Measurements from ENCODE around the gene RECQL5.

Gene RECQL5

DNA sequence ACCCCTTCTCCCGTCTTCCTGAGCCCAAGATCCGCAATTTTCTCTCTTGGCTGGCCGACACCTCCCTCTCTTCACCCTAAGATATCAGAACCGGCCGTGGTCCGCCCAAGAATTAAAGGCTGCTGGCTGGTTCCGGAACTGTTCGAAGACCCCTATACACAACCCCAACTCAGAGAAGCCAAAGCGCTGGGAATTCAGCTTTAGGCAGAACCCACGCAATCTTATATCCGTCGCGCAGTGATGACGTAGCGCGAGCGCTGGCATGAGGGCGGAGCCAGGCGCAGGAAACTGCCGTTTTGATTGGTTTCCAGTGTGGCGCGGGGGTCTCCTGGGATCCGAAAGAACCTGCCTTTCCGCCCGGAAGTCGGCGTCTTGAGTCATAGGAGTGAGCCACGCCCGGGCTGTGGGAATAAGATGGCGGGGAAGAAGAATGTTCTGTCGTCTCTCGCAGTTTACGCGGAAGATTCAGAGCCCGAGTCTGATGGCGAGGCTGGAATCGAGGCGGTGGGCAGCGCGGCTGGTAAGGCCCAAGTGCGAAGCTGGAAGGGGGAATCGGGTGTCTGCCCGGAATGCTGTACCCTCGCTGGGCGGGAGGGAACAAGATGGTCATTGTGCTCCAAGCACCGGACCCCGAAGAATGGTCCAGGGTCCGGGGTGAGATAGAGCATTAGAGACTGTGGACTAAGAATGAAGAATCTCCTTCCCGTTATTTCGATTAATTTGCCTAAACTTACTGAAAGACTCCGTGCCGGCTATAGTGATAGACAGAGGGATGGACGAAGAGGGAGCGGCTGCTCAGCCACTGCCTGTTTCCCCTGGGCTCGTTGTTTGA, at the start of gene RECQL5, which contains the start of gene SAP30BP:
Gene RECQL5, minus strand, starts transcription at position 196 of the 832 bp plus-strand sequence. CDS start 597 bp downstream, outside the sequence.
Gene SAP30BP, plus strand, starts transcription at position 380 of the 832 bp plus-strand sequence. Its CDS starts 35 bp downstream, at position 415.
- peak; percentile 98 for DNase-seq (ENCODE audit: low read depth)

DNA sequence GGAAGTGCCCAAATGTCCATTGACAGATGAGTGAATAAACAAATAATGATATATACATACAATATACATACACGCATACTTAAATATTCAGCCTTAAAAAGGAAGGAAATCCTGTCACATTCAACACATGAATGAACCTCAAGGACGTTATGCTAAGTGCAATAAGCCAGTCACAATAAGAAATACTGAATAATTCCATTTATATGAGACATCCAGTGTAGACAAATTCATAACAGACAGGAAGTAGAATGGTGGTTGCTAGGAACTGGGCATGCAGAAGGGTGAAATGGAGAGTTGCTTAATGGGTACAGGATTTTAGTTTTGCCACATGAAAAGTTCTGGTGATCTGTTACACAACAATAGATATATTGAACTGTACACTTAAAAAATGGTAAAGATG, 45.5 kb upstream of the RECQL5 start:
- peak; percentile 27 for DNase-seq (ENCODE audit: low read depth)

DNA sequence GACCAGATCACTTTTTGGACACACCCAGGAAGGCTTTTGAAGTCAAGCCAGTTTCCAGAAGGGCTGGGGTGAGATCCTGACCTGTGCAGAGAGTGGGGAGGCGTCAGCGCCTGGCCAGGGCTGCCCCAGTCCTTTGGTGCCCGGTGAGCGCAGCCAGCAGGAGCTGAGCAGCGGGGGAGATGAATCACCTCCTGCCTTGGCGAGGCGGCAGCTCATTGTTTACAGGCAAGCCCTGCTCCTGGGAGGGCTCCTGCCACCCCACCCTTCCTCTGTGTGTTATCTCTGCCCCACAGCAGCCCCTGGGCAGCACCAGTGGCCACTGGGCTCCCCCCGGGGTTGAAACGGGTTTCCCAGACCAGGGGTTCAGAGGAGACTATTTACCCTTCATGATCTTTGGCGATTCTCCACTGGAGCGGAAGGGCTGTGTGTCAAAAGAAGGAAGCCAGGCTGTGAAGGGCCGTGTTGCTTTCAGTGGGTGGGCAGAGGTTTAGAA, 40.2 kb upstream of the RECQL5 start:
- peak; percentile 44 for DNase-seq (ENCODE audit: low read depth)

DNA sequence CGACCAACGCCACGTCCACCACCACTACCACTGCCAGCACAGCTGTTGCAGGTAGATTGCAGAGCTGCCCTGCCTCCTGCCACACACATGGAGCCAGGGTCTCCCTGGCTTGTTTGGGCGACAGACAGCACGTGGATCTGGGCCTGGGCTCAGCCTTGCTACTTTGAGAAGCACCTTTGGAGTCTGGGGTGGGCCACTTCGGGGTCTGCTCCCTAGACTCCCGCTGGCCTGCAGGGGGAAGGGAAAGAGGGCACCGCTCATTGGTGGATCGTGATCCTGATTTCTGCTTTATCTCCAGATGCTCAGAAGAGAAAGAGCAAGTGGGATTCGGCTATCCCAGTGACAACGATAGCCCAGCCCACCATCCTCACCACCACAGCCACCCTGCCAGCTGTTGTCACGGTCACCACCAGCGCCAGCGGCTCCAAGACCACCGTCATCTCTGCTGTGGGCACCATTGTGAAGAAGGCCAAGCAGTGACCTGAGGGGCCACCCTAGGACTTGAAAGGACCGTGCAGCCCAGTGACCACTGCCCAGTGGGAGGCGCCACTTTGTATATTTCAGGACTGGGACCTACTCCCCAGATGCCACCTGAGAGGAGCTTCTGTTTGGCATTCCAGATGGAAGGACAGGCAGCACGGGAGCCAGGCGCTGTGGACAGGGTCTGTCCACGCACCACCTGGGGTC, 39.2 kb upstream of the RECQL5 start:
- no peak for DNase-seq (ENCODE audit: low read depth)

DNA sequence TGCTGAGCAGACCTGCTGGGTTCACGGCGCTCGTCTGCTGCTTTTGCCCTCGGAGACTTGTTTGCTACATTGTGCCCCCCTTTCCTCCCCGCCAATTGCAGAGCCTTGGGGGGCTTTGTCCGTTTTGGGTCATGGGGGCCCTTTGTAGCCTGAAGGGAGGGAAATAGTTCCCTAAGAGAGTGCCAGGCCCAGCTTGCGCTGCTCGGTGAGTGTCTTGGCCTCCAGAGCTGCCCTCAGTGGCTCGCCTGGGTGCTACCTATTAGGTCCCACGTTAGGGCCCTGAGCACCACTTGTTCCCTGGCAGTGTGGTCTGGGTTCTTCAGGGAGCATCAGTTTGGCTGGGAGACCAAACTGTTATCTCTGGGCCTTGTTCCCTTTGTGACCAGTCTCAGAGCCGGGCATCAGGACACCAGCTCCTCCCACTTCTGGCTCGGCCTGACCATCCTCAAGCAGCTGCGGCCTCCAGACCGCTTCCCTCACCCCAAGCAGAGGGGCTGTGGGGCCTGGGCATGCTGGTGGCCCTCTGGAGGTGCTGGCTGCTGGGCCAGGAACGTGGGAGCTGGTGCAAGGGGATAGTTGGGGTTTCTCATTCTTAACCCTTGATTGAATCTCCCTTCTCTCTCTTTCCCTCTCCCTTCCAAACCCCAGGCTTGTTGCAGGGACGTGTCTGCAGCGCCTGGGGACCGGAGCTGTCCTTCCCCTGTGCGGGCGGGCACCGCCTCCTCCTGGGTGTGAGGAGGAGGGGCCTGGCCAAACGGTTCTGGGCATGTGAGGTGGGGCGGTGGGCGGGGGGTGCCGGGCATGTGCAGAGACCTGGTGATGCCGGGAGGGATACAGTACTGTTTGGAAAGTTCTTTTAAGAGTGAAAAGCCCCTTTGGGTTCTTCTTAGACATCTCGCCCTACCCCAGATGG, 38.3 kb upstream of the RECQL5 start:
- no peak for DNase-seq (ENCODE audit: low read depth)

DNA sequence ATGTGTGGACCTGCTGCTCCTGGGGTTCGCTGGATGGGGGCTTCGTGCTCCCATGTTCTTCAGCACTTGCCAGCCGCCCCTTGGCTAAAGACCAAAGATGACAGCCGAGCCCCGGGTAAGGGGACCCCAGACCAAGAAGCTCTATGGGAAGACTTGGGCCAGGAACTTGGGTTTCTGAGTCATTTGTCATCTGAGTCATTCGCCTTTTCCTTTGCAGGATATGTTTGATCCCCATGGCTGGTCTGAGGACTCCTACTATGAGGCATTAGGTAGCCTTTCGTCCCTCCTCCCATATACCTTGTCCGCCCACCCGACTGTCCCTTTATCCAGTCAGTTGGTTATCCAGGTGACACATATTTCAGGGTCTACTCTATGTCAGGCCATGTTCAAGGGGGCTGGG, 36.6 kb upstream of the RECQL5 start:
- no peak for DNase-seq (ENCODE audit: low read depth)

DNA sequence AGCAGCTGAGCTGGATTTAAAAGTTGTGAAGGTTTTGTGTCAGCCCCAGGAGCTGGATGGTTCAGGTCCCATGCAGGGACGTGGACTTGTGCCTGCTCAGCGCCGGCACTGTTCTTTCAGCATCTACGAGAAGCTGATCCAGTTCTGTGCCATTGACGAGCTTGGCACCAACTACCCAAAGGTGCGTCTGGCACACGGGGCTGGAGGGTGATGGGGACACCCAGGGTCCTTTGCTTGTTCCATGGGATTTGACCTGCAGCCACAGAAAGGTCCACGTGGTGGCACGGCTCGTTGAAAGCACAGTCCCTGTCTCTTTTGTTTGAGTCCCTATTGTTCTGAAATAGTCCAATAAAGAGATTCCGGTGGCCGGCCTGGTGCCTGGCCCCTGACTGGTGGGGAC, 36.2 kb upstream of the RECQL5 start:
- no peak for DNase-seq (ENCODE audit: low read depth)

DNA sequence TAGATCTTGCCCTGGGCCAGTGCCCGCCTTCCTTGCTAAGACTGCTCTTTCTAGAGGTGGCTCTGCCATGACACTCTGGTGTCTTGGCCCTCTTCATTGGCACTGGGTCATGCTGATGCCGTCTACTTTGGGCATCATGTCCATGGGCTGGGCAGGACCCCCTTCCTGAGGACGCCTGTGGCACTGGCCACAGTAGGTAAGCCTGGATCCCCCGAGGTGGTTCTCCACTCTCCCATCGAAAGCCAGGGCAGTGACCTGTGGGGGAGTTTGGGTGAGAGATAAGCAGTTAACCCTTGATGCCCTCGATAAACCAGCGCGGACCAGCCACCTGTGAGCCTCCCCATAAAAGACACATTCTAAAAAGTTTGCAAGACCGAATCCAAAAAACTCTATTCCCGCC, 34.3 kb upstream of the RECQL5 start:
- no peak for DNase-seq (ENCODE audit: low read depth)

DNA sequence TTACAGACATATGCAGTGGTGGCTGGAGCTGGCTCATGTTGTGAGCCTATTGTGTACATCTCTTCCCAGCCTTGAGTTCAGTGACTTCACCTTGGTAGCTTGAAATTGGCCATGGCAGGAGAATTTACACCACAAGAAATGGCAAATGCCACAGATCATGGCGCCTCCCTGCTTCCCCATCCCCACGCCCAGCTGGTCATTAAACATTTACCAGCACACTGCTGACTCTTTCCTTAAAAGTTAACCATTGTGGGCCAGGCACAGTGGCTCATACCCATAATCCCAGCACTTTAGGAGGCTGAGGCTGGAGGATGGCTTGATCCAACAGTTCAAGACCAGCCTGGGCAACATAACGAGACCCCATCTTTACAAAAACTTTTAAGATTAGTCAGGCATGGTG, 31.7 kb upstream of the RECQL5 start:
- DNase-seq (ENCODE audit: low read depth): no peak

DNA sequence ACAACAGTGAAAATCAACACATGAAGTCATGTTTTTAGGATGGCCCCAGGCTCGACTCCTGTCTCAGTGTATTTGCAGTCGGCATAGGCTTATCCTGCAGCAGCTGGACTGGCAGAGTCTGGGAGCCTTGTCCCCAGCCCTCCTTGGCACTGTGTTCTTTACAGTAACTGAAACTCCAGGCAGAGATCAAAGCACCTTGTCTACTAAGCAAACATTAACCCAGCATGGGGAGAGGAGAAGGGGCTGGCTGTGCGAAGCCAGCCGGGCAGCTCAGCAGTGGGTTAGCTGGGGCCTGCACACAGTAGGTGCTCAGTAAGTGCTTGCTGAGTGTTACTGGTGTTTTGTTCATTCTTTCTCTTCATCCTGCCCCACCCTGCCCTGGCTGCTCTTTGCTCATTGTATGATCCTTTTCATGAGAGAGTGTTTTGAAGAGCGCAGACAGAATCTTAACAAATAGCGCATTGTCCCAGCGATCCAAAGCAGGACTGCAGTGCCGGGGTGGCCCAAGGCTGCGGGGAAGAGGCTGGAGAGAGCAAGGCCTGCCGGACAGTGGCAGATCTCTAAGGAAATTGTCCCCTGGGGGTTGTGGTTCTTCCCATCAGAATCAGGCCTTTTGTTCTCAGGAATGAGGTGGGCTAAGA, 30.8 kb upstream of the RECQL5 start:
- DNase-seq (ENCODE audit: low read depth): no peak

DNA sequence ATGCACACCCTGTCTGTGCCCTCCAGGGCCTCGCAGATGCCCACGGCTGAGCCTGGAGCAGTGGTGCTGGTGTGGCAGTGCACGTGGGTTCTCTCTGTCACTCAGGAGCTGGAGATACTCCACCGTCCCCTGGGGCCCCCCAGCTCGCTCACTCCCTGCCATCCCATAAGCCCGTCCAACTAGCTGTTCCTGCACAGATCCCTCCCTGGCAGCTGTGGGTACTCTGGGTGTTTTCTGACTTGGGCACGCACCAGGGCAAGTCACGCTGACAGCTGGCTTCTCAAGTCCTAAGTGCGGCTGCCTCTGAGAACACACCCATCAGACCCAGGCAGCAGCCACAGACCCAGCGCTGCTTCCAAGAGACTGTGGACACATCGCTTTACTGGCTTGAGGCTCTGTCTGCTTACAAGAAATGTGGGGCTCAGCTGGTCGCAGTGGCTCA, 28.9 kb upstream of the RECQL5 start:
- DNase-seq (ENCODE audit: low read depth): no peak

DNA sequence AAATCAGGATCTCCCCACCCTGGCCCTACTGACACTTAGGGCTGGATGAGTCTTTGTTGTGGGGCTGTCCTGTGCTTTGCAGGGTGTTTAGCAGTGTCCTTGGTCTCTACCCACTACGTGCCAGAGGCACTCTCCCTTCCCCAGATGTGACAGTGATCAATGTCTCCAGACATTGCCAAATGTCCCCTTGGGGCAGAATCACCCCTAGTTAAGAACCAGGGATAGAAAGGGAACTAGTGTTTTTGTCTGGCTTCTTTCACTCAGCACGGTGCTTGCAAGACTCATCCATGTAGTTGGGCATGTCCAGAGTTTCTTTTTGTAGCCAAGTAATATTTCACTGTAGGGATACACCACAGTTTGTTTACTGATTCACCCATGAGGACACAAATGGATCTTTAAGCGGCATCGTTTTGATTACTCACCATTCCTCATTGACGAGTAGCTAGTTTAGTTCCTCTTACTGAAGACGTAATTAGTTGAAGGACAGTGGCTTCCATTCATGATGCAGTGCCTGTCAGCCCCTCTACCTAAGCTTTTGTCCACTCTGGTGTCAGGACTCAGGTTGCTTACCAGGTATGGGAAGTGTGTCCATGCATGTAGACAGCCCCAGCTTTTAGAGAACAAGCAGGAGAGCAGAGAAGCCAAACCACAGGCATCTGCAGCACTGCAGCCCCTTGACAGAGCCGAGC, 28.3 kb upstream of the RECQL5 start:
- DNase-seq (ENCODE audit: low read depth): peak; percentile 79

DNA sequence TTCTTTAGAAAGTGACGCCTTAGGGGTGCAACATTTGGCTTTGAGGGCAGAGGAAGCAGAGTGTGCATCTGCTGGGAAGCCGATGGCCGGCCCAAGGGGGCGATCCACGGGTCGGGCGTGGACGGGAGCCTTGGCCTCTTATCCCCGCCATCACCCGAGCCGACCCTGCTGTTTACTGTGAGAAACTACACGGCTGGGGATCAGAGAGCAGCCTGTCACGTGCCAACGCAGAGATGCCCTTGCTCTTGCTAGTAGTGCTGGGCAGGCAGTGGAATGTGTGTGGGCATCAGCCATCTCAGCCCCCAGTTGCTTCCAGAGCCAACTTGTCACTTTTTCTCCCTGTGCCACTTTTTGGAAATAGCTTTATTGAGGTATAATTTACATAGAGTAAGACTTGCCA, 27.6 kb upstream of the RECQL5 start:
- peak; percentile 19 for DNase-seq (ENCODE audit: low read depth)

DNA sequence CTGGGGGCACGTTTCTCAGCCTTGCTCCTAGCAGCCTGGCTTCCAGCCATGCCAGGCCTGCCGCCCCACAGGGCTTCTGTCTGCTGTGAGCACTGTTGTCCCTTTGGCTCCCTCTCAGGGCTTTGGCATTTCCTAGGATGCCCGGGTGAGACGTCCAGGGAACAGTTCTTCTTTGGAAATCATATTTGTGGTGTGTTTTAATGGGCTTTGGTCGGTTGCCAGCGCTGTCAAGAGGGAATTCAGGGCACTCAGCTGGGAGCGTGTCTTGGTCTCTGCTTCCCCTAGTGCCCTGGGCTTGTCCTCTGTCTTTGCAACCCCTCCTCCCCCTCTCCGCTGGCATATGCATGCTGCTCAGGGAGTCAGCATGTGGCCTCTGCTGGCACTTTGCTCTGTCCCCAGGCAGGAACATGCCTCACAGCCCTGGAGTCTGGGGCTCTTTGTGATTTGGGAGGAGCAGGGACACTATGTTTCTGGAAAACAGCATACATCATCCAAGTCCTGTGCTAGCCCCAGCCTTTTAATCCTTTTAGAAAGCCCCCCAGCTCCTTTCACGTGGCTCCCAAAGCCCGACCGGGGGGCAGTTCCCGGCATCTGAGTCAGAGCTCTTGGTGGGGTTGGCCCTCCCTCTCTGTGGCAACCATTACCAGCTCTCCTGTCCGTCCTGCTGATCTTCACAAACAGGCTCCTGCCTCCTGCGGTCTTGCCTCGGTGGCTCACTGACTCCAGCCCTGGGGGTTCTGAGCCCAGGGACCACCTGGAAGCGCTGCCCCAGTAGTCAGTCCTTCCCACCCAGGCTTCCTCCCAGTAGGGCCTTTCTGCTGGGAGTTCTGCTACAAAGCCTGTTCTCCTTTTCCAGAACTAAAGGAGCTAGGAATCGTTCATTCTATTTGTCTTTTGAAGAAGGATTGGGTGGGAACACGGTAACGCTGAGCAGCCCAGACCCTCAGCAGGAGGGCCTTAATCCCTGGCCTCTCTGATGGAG, 26.8 kb upstream of the RECQL5 start:
- peak; percentile 100 for DNase-seq (ENCODE audit: low read depth)

DNA sequence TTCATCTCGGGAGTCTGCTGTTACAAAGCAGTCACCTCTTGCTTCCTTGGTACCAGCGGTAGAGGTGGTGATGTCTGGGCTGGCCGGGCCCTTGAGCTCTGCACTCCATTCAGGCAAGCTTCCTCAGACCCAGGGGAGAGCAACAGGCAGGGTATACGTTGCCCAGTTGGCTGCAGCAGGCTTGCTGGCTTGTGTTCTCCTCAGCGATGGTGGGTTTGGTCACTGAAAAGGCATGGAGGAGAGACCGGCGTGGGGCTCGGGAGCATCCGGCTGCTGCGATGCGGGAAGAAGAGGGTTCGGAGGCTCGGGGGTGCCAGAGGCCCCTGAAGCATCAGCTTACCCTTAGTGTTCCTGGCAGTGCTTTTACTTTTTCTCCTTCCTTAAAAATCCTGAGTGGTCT, 26.0 kb upstream of the RECQL5 start:
- peak; percentile 28 for DNase-seq (ENCODE audit: low read depth)

DNA sequence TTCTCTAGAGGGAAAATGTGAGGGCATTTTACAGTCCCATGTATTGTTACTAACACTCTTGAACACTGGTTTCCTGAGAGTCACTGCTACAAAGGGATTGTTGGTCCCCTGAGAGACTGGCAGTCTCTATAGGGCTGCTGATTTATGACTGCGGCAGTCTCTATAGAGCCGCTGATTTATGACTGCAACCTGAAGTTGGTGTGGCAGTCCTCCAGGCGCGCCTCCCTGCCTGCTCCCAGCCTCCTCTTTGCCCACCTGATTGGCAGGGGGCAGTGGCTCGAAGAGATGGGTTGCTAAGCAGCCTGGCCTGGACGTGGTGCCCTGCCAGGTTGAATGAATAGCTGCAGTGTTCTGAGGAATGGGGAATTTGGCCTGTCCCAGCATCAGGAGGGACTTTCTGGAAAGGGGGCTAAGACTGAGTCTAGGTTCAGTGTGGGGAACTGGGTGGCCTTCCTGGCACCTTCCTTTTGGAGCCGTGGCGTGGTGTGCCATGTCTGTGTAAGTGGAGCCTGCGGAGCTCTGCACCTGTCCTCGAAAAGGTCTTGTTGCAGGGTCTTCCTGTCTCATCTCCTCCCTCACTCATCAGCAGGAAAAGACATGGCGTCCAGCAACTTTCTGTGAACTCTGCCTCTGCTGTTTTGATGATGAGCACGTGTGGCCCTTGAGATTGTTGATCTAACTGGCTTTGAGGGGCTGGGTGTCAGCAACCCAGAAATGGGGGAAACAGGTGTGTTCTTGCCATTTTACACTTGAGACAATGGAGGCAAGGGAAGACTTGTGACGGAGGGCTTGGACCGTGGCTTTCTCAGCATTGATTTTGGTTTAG, 25.1 kb upstream of the RECQL5 start:
- no peak for DNase-seq (ENCODE audit: low read depth)

DNA sequence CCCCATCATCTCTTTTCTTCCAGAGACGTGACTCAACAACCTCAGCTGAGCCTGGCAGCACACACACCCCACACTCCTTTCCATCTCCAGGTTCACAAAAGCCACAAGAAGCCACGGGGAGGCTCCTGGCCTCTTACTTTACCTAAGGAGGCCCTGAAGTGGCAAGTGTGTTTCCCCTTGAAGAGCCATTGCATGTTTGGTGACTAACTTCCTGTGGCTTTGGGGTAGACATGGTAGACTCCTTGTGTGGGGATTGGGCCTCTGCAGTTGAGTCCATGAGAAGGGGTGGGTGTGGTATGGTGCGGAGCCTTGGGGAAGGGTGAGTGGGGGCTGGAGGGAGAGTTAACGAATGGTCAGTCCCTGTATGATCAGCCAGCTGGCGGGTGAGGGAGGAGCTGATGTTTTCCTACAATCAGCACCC, 24.4 kb upstream of the RECQL5 start:
- DNase-seq (ENCODE audit: low read depth): peak; percentile 53

DNA sequence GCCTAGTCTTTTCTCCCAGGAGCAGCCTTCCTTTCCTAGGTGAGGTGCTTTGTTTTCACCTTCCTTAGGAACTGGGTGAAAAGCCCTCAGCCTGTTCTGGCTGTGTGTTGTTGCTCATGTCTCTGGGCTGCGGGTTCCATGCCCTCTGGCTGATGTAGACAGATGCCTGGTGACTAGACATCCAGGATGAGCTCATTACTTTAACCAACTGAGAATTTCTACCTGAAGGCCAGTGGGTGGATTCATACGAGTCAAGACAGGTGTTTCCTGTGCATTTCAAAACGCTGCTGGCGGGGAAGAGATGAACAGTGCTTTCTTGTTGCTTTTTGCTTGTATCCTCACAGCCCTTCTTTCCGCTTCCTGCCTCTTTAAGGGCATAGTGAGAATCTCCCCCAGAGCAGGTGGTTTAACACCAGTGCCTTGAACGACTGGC, 22.5 kb upstream of the RECQL5 start:
- peak; percentile 23 for DNase-seq (ENCODE audit: low read depth)

Measured in EH (cell line).